ENCODE results near the gene TMC2. TPM values are rescaled to one million over a fixed set of nuclear protein-coding genes. Genes with fewer than 3 reads are reported as not detected.
A peak's percentile ranks its signal among the peaks of the same experiment; 100 is the strongest.

TMC2 gene
- total RNA-seq, 1 experiment from 2014 or later = not detected

- in situ Hi-C loops (cut with HindIII; ENCODE audit: low pct_unique_long_range_greater_than_20kb, low sequenced_read_pairs) (no loop called here), intact Hi-C loops (cut with micrococcal nuclease; ENCODE audit: unreplicated experiment) (no loop called here)
- Histone ChIP-seq H3K27ac (ENCODE audit: low read length) (peak overlapping the region; percentile 13; the same call in 1 of the 2 replicates), H3K36me3 (ENCODE audit: control insufficient read depth, insufficient read depth, low read length) (peaks cover 38% of the 10 kb centered on the region), H3K4me1 (ENCODE audit: control insufficient read depth, insufficient read depth, low read length) (peaks cover 16% of the 10 kb centered on the region), H3K4me3 (ENCODE audit: low read depth in 2 of 2, low read length in 2 of 2) (no peak overlapping the region), H3K27me3 (ENCODE audit: control insufficient read depth, insufficient read depth, low read length) (no peaks in the 10 kb centered on the region), H3K9me3 (ENCODE audit: control insufficient read depth, insufficient read depth, low read depth, low read length) (no peaks in the 10 kb centered on the region)
- ATAC-seq = no peak
- no TSS peak for BruUV-seq (replicated peaks)
- ChIA-PET CTCF (no interaction called here), POLR2A (no interaction called here)
- peak; percentile 33; the same call in 1 of the 2 replicates for TF ChIP-seq POLR2AphosphoS5 (IDR thresholded peaks at IDR 0.05; ENCODE audit: low read depth, low read length)
- no peak for TF ChIP-seq SIN3A (IDR thresholded peaks at IDR 0.05; ENCODE audit: borderline replicate concordance, insufficient read depth, low read depth, low read length)
- no peak for TF ChIP-seq CTCF (IDR thresholded peaks at IDR 0.05)
- TF ChIP-seq REST (IDR thresholded peaks at IDR 0.05; ENCODE audit: insufficient read depth in 1 of 2, low read depth in 2 of 2, low read length in 1 of 2) = no peak
- TF ChIP-seq TCF7L2 (IDR thresholded peaks at IDR 0.05; ENCODE audit: low read depth, low read length) = no peak
- DNase-seq (ENCODE audit: low read depth, low spot score) = no peak
Observed at GRCh38 chr20:2655331-2656116, 119.2 kb downstream of the TMC2 start.

- intact Hi-C loops (cut with micrococcal nuclease; ENCODE audit: unreplicated experiment) = no loop called here
Observed at GRCh38 chr20:2656471-2657117, 120.2 kb downstream of the TMC2 start.

More at GRCh38 chr20:2656471-2657117, 120.2 kb downstream of the TMC2 start:
- Histone ChIP-seq H3K36me3 (ENCODE audit: control insufficient read depth, insufficient read depth, low read length) (peaks cover 42% of the 10 kb centered on the region), H3K27ac (ENCODE audit: low read length) (no peak overlapping the region; the same call in 1 of the 2 replicates), H3K4me3 (ENCODE audit: low read depth in 2 of 2, low read length in 2 of 2) (no peak overlapping the region), H3K4me1 (ENCODE audit: control insufficient read depth, insufficient read depth, low read length) (peaks cover 16% of the 10 kb centered on the region), H3K9me3 (ENCODE audit: control insufficient read depth, insufficient read depth, low read depth, low read length) (no peaks in the 10 kb centered on the region), H3K27me3 (ENCODE audit: control insufficient read depth, insufficient read depth, low read length) (no peaks in the 10 kb centered on the region)
- ChIA-PET CTCF (no interaction called here), POLR2A (no interaction called here)
- DNase-seq (ENCODE audit: low read depth, low spot score) (no peak), ATAC-seq (no peak)
- in situ Hi-C loops (cut with HindIII; ENCODE audit: low pct_unique_long_range_greater_than_20kb, low sequenced_read_pairs) = no loop called here
- TF ChIP-seq TCF7L2 (IDR thresholded peaks at IDR 0.05; ENCODE audit: low read depth, low read length) (no peak), REST (IDR thresholded peaks at IDR 0.05; ENCODE audit: insufficient read depth in 1 of 2, low read depth in 2 of 2, low read length in 1 of 2) (no peak), SIN3A (IDR thresholded peaks at IDR 0.05; ENCODE audit: borderline replicate concordance, insufficient read depth, low read depth, low read length) (no peak), POLR2AphosphoS5 (IDR thresholded peaks at IDR 0.05; ENCODE audit: low read depth, low read length) (no peak), CTCF (IDR thresholded peaks at IDR 0.05) (no peak)
- no TSS peak for BruUV-seq (replicated peaks)
